H9 (cell line): Measurements from ENCODE around the gene GALNT5. TPM values are rescaled to one million over a fixed set of nuclear protein-coding genes. Genes with fewer than 3 reads are reported as not detected.

Source experiments
- DNase-seq: peaks from one replicate; pipeline ENCODE4 v3.0.0-alpha.2; 2017
- H2AFZ ChIP-seq: one replicate; pipeline ENCODE4 v1.6.1; 2013; ENCODE audit warnings: mild to moderate bottlenecking, low read length, control low read depth, moderate library complexity
- H2AK5ac ChIP-seq: 2 replicates; pipeline ENCODE4 v1.6.1; 2013; ENCODE audit warnings: low read length, control low read depth, mixed read lengths; ENCODE audit not compliant: insufficient read length
- H2BK120ac ChIP-seq: one replicate; pipeline ENCODE4 v1.6.1; 2013; ENCODE audit warnings: low read depth, mild to moderate bottlenecking, low read length, control low read depth, inconsistent platforms; ENCODE audit not compliant: poor library complexity, severe bottlenecking
- H2BK12ac ChIP-seq: 2 replicates; pipeline ENCODE4 v1.6.1; 2013; ENCODE audit warnings: low read length, control low read depth, mixed read lengths, low read depth; ENCODE audit not compliant: insufficient read length
- H2BK15ac ChIP-seq: 2 replicates; pipeline ENCODE4 v1.6.1; 2013; ENCODE audit warnings: low read depth, low read length, control low read depth
- H2BK20ac ChIP-seq: one replicate; pipeline ENCODE4 v1.6.1; 2013; ENCODE audit warnings: low read depth, mild to moderate bottlenecking, low read length, control low read depth, inconsistent platforms; ENCODE audit not compliant: poor library complexity, severe bottlenecking
- H2BK5ac ChIP-seq: 2 replicates; pipeline ENCODE4 v1.6.1; 2013; ENCODE audit warnings: low read length, control low read depth, mixed read lengths; ENCODE audit not compliant: insufficient read length
- H3K14ac ChIP-seq: 2 replicates; pipeline ENCODE4 v1.6.1; 2013; ENCODE audit warnings: low read length, control low read depth; ENCODE audit not compliant: insufficient read depth
- H3K18ac ChIP-seq: 2 replicates; pipeline ENCODE4 v1.6.1; 2013; ENCODE audit warnings: low read depth, mild to moderate bottlenecking, mixed read lengths, low read length, control low read depth; ENCODE audit not compliant: insufficient read length
- H3K23ac ChIP-seq: 2 replicates; pipeline ENCODE4 v1.6.1; 2013; ENCODE audit warnings: low read length, control low read depth, mixed read lengths, low read depth; ENCODE audit not compliant: insufficient read length
- H3K23me2 ChIP-seq: 2 replicates; pipeline ENCODE4 v1.6.1; 2013; ENCODE audit warnings: low read depth, mild to moderate bottlenecking, mixed read lengths, low read length, control low read depth; ENCODE audit not compliant: insufficient read length, poor library complexity, severe bottlenecking
- H3K27ac ChIP-seq: 2 replicates; pipeline ENCODE4 v1.5.1; 2013; ENCODE audit warnings: low read length, control low read depth, mixed read lengths, low read depth; ENCODE audit not compliant: insufficient read length
- H3K27me3 ChIP-seq: 2 replicates; pipeline ENCODE4 v1.6.1; 2013; ENCODE audit warnings: low read length, control low read depth, inconsistent platforms; ENCODE audit not compliant: insufficient read depth
- H3K4ac ChIP-seq: 2 replicates; pipeline ENCODE4 v1.6.1; 2013; ENCODE audit warnings: low read depth, mild to moderate bottlenecking, control low read depth, inconsistent platforms, low read length, moderate library complexity
- H3K4me1 ChIP-seq: 2 replicates; pipeline ENCODE4 v1.6.1; 2013; ENCODE audit warnings: low read length, control low read depth, inconsistent platforms; ENCODE audit not compliant: insufficient read depth
- H3K4me2 ChIP-seq: 2 replicates; pipeline ENCODE4 v1.6.1; 2013; ENCODE audit warnings: low read length, control low read depth, mixed read lengths; ENCODE audit not compliant: insufficient read length, insufficient read depth
- H3K56ac ChIP-seq: 2 replicates; pipeline ENCODE4 v1.6.1; 2013; ENCODE audit warnings: low read depth, mild to moderate bottlenecking, mixed read lengths, low read length, control low read depth; ENCODE audit not compliant: insufficient read length
- H3K79me1 ChIP-seq: 2 replicates; pipeline ENCODE4 v1.6.1; 2013; ENCODE audit warnings: low read depth, mild to moderate bottlenecking, moderate library complexity, low read length, control low read depth, inconsistent platforms; ENCODE audit not compliant: insufficient read depth, poor library complexity, severe bottlenecking
- H3K79me2 ChIP-seq: 2 replicates; pipeline ENCODE4 v1.6.1; 2013; ENCODE audit warnings: low read length, control low read depth, inconsistent platforms; ENCODE audit not compliant: insufficient read depth
- H3K9ac ChIP-seq: 2 replicates; pipeline ENCODE4 v1.6.1; 2013; ENCODE audit warnings: low read length, control low read depth, mixed read lengths; ENCODE audit not compliant: insufficient read length; ENCODE audit errors: extremely low read depth
- H3K9me3 ChIP-seq: one replicate; pipeline ENCODE4 v1.6.1; 2013; ENCODE audit warnings: low read depth, low read length, inconsistent platforms; ENCODE audit not compliant: control insufficient read depth
- H3T11ph ChIP-seq: one replicate; pipeline ENCODE4 v1.6.1; 2013; ENCODE audit warnings: mild to moderate bottlenecking, low read length, control low read depth, inconsistent platforms
- H4K20me1 ChIP-seq: one replicate; pipeline ENCODE4 v1.6.1; 2013; ENCODE audit not compliant: control insufficient read depth, insufficient read length, insufficient read depth
- H4K5ac ChIP-seq: 2 replicates; pipeline ENCODE4 v1.6.1; 2013; ENCODE audit warnings: low read depth, mild to moderate bottlenecking, mixed read lengths, low read length, control low read depth; ENCODE audit not compliant: insufficient read length
- H4K8ac ChIP-seq: replicated peaks from 2 replicates; pipeline ENCODE4 v1.6.1; 2013; ENCODE audit warnings: low read length, control low read depth, mixed read lengths, low read depth; ENCODE audit not compliant: insufficient read length
- H4K91ac ChIP-seq: 2 replicates; pipeline ENCODE4 v1.6.1; 2013; ENCODE audit warnings: low read depth, mild to moderate bottlenecking, moderate library complexity, mixed read lengths, low read length, control low read depth; ENCODE audit not compliant: insufficient read length
- H3K27ac Mint-ChIP-seq, 3 experiments: 2 replicates in 2 of 3; 3 replicates in 1 of 3; pipeline ENCODE4 v1.8.0; 2020 to 2021; ENCODE audit warnings: mixed read lengths in 3 of 3, mild to moderate bottlenecking in 1 of 3, moderate library complexity in 1 of 3
- H3K27me3 Mint-ChIP-seq: 2 replicates; pipeline ENCODE4 v1.8.0; 2021; ENCODE audit warnings: low read depth, mild to moderate bottlenecking, moderate library complexity, mixed read lengths
- H3K36me3 Mint-ChIP-seq, 3 experiments: 2 replicates in 2 of 3; 3 replicates in 1 of 3; pipeline ENCODE4 v1.8.0; 2020 to 2021; ENCODE audit warnings: low read depth in 3 of 3, mixed read lengths in 3 of 3; ENCODE audit not compliant: insufficient read depth in 1 of 3
- H3K4me1 Mint-ChIP-seq, 2 experiments: 2 replicates each; pipeline ENCODE4 v1.8.0; 2020; ENCODE audit warnings: mixed read lengths in 2 of 2
- H3K4me3 Mint-ChIP-seq, 2 experiments: 2 replicates in 1 of 2; 3 replicates in 1 of 2; pipeline ENCODE4 v1.8.0; 2020 to 2021; ENCODE audit warnings: mild to moderate bottlenecking in 2 of 2, mixed read lengths in 2 of 2, moderate library complexity in 1 of 2
- H3K9me3 Mint-ChIP-seq, 2 experiments: 2 replicates in 1 of 2; 3 replicates in 1 of 2; pipeline ENCODE4 v1.8.0; 2020; ENCODE audit warnings: mild to moderate bottlenecking in 2 of 2, mixed read lengths in 2 of 2, moderate library complexity in 1 of 2
- WGBS: extraction: QIAGEN DNeasy Blood & Tissue Kit; methylation state at CpG from one replicate; pipeline ENCODE4 v1.1.7; 2013; ENCODE audit warnings: missing lambda C conversion rate, low lambda C conversion rate, mixed read lengths; ENCODE audit not compliant: insufficient read length; ENCODE audit errors: extremely low coverage; 5-methylcytosine and 5-hydroxymethylcytosine counted together
- total RNA-seq: library from RNA; stranded (reverse); gene quantifications from 2 replicates; pipeline ENCODE4 v1.2.1, GENCODE V29; 2021
- TF ChIP-seq, protein P1 (sequence below): fragments of 200-600 bp; sonication (generic); conservative IDR thresholded peaks from 3 replicates; pipeline ENCODE4 v1.8.0; 2021; ENCODE audit warnings: antibody characterized with exemption, mild to moderate bottlenecking

GALNT5 gene
- total RNA-seq, 1 experiment from 2014 or later = 0.17 TPM

DNA sequence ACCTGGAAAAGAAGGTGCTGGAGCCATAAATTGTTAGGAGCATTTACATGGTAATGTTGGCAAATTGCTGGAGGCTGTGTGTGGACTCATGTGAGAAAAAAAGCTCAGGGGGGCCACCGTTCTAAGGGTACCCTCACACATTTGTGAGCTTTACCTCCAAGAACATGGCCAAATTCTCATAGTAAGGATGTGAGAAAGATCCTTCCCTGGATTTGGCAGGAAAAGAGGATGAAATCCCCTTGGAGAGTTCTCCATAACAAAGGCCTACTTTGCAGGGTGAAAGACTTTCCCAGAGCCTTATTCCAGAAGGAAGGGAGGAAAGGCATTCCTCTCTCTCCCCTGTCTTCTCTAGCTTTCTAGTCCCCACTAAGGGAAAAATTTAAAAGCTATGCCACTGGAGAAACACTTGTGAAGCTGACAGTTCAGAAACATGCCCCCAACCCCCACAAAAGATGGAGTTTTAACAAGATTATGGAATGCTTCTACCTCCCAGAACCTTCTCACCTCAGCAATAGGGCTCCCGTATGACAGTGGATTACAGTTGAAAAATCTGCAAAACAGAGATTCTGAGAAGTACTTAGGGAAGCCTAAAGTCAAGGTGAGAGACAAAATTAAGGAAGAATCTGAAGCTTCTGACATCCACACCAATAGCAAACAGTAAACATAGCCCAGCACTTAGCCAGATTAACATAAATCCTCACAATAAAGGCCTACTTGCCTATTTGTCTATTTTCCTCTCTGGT, 88.3 kb downstream of the GALNT5 start:
- peak overlapping the region; percentile 72 to 97 (median 94) for H3K27ac Mint-ChIP-seq

More for the DNA sequence above, 88.3 kb downstream of the GALNT5 start:
- Histone ChIP-seq H3K23me2 (no peaks in the 10 kb centered on the region), H3K56ac (no peak overlapping the region), H3K9ac (no peak overlapping the region), H2BK15ac (no peak overlapping the region), H4K20me1 (no peaks in the 10 kb centered on the region), H4K5ac (no peak overlapping the region), H3K23ac (no peak overlapping the region), H3K79me1 (no peaks in the 10 kb centered on the region), H3T11ph (no peak overlapping the region), H3K27ac (peak overlapping the region; percentile 13), H3K14ac (no peak overlapping the region), H3K9me3 (peaks cover 11% of the 10 kb centered on the region), H2BK5ac (no peak overlapping the region), H3K4me2 (no peak overlapping the region), H2AFZ (no peak overlapping the region), H4K91ac (no peak overlapping the region), H2BK12ac (no peak overlapping the region), H4K8ac (no peak overlapping the region), H3K4me1 (no peaks in the 10 kb centered on the region; the same call in 1 of the 2 replicates), H2BK120ac (no peak overlapping the region), H2AK5ac (no peak overlapping the region), H3K4ac (no peak overlapping the region), H2BK20ac (no peak overlapping the region), H3K79me2 (no peaks in the 10 kb centered on the region), H3K18ac (no peak overlapping the region), H3K27me3 (no peaks in the 10 kb centered on the region)
- DNase-seq = peak; percentile 29
- TF ChIP-seq, protein P1, sequence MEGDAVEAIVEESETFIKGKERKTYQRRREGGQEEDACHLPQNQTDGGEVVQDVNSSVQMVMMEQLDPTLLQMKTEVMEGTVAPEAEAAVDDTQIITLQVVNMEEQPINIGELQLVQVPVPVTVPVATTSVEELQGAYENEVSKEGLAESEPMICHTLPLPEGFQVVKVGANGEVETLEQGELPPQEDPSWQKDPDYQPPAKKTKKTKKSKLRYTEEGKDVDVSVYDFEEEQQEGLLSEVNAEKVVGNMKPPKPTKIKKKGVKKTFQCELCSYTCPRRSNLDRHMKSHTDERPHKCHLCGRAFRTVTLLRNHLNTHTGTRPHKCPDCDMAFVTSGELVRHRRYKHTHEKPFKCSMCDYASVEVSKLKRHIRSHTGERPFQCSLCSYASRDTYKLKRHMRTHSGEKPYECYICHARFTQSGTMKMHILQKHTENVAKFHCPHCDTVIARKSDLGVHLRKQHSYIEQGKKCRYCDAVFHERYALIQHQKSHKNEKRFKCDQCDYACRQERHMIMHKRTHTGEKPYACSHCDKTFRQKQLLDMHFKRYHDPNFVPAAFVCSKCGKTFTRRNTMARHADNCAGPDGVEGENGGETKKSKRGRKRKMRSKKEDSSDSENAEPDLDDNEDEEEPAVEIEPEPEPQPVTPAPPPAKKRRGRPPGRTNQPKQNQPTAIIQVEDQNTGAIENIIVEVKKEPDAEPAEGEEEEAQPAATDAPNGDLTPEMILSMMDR = no peak
- no CpG with 5 or more reads among the region's 2 CpGs for WGBS
- H3K9me3 Mint-ChIP-seq = peaks cover 48% of the 10 kb centered on the region in 2 experiments
- peaks cover 4% of the 10 kb centered on the region; the same call in 1 of the 2 replicates for H3K27me3 Mint-ChIP-seq
- H3K4me1 Mint-ChIP-seq = peaks cover 18% of the 10 kb centered on the region in 2 experiments
- peaks cover 45 to 55% (median 49%) of the 10 kb centered on the region in 3 experiments for H3K36me3 Mint-ChIP-seq
- H3K4me3 Mint-ChIP-seq = no peak overlapping the region
